Measurements from ENCODE around the gene TULP3.

The TULP3 gene

DNA sequence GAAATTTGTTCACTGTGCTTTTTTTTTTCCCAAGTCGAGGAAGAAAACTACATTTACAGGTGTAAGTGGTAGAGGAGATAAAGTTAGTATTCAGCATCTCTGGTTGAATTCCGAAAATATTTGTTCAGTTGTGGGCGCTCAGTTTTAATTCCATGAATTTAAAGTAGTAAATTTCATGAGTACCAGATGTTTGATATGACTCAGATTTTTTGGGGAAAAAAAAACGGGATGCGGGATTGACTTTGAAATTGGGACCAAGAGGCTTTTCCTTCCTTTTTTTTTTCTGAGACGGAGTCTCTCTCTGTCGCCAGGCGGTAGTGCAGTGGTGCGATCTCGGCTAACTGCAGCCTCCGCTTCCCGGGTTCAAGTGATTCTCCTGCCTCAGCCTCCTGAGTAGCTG, 1.6 kb downstream of the TULP3 start:
- H3K9me3 Mint-ChIP-seq = no peaks in the 10 kb centered on the region
- H3K27me3 Mint-ChIP-seq (ENCODE audit: low read depth, poor library complexity) = peaks cover 1% of the 10 kb centered on the region
- no peak for DNase-seq
- TF ChIP-seq, protein P1, sequence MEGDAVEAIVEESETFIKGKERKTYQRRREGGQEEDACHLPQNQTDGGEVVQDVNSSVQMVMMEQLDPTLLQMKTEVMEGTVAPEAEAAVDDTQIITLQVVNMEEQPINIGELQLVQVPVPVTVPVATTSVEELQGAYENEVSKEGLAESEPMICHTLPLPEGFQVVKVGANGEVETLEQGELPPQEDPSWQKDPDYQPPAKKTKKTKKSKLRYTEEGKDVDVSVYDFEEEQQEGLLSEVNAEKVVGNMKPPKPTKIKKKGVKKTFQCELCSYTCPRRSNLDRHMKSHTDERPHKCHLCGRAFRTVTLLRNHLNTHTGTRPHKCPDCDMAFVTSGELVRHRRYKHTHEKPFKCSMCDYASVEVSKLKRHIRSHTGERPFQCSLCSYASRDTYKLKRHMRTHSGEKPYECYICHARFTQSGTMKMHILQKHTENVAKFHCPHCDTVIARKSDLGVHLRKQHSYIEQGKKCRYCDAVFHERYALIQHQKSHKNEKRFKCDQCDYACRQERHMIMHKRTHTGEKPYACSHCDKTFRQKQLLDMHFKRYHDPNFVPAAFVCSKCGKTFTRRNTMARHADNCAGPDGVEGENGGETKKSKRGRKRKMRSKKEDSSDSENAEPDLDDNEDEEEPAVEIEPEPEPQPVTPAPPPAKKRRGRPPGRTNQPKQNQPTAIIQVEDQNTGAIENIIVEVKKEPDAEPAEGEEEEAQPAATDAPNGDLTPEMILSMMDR (IDR thresholded peaks at IDR 0.05) = no peak
- H3K4me1 Mint-ChIP-seq = peaks cover 51% of the 10 kb centered on the region
- no peak overlapping the region for H3K27ac Mint-ChIP-seq
- H3K36me3 Mint-ChIP-seq (ENCODE audit: low read depth) = peaks cover 16% of the 10 kb centered on the region
- H3K4me3 Mint-ChIP-seq = peak overlapping the region; percentile 97

DNA sequence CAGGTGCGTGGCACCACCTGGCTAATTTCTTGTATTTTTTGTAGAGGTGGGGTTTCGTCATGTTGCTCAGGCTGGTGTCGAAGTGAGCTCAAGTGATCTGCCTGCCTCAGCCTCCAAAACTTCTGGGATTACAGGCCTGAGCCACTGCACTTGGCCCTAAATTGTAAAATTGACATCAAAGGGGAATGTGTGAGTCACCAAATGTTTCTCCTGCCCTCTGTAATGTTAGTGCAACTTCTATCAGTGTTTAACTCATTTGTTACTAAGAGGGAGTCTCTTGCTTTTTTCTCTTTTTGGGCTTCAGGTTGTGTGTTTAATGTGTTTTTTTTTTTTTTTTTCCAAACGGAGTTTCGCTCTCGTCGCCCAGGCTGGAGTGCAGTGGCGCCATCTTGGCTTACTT, 2.3 kb downstream of the TULP3 start:
- Mint-ChIP-seq H3K27ac (no peak overlapping the region), H3K36me3 (ENCODE audit: low read depth) (peaks cover 9% of the 10 kb centered on the region), H3K4me3 (peak overlapping the region; percentile 68), H3K4me1 (peaks cover 51% of the 10 kb centered on the region), H3K27me3 (ENCODE audit: low read depth, poor library complexity) (no peaks in the 10 kb centered on the region), H3K9me3 (no peaks in the 10 kb centered on the region)
- no peak for DNase-seq
- TF ChIP-seq, protein P1 (IDR thresholded peaks at IDR 0.05) = no peak

DNA sequence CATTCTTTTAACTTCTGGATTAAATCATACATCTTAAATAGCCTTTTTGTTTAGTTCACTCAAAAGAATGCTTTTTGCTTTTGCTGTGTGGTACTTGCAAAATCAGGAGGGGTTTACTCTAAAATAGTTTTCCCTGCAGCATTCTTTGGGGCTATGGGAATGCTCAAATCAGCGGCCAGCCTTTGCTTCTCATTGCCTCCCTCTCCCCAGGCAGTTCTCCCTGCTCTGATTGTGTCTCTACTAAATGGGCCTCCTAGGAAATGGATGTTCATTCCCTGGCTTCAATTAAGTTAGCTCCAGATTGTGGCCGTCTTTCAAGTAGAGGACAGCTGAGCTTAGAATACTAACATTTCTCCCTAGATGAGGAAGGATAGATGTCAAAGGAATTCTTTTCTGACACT, 4.4 kb downstream of the TULP3 start:
- Mint-ChIP-seq H3K27me3 (ENCODE audit: low read depth, poor library complexity) (no peaks in the 10 kb centered on the region), H3K36me3 (ENCODE audit: low read depth) (peaks cover 7% of the 10 kb centered on the region), H3K27ac (no peak overlapping the region), H3K4me3 (no peak overlapping the region), H3K4me1 (peaks cover 38% of the 10 kb centered on the region), H3K9me3 (no peaks in the 10 kb centered on the region)
- TF ChIP-seq, protein P1 (IDR thresholded peaks at IDR 0.05) = no peak
- DNase-seq = no peak

DNA sequence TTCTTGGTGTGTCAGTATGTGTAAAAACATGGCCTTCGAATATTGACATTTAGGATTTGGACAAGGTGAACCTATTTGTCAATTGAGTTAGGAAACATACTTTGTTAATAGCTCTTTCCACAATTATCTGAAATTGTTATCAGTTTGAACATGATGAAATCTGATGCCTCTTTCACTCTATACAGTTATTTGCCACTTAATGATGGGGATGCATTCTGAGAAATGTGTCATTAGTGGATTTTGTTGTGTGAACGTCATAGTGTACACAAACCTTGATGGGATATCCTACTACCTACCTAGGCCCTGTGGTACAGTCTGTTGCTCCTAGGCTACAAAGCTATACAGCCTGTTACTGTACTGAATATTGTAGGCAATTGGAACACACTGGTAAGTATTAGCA, 4.8 kb downstream of the TULP3 start:
- H3K27ac Mint-ChIP-seq = peak overlapping the region; percentile 71
- DNase-seq = no peak
- TF ChIP-seq, protein P1 (IDR thresholded peaks at IDR 0.05) = no peak
- no peak overlapping the region for H3K4me3 Mint-ChIP-seq
- H3K36me3 Mint-ChIP-seq (ENCODE audit: low read depth) = peaks cover 11% of the 10 kb centered on the region
- H3K9me3 Mint-ChIP-seq = no peaks in the 10 kb centered on the region
- peaks cover 34% of the 10 kb centered on the region for H3K4me1 Mint-ChIP-seq
- H3K27me3 Mint-ChIP-seq (ENCODE audit: low read depth, poor library complexity) = no peaks in the 10 kb centered on the region

DNA sequence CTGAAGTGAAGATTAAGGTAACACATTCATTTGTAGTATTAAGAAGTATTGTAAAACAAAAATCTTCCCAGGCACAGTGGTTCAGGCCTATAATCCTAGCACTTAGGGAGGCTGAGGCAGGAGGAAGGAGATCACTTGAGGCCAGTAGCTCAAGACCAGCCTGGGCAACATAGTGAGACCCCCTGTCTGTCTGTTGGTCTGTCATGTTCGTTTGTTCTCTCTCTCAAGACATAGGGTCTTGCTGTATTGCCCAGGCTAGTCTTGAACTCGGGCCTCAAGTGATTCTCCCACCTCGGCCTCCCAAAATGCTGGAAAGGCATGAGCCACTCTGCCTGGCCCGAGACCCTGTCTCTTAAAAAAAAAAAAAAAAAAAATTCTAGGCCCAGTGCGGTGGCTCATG, 6.7 kb downstream of the TULP3 start:
- H3K4me3 Mint-ChIP-seq = no peak overlapping the region
- H3K9me3 Mint-ChIP-seq = no peaks in the 10 kb centered on the region
- TF ChIP-seq, protein P1 (IDR thresholded peaks at IDR 0.05) = no peak
- peaks cover 17% of the 10 kb centered on the region for H3K4me1 Mint-ChIP-seq
- H3K36me3 Mint-ChIP-seq (ENCODE audit: low read depth) = peaks cover 11% of the 10 kb centered on the region
- DNase-seq = no peak
- H3K27ac Mint-ChIP-seq = no peak overlapping the region
- H3K27me3 Mint-ChIP-seq (ENCODE audit: low read depth, poor library complexity) = no peaks in the 10 kb centered on the region

DNA sequence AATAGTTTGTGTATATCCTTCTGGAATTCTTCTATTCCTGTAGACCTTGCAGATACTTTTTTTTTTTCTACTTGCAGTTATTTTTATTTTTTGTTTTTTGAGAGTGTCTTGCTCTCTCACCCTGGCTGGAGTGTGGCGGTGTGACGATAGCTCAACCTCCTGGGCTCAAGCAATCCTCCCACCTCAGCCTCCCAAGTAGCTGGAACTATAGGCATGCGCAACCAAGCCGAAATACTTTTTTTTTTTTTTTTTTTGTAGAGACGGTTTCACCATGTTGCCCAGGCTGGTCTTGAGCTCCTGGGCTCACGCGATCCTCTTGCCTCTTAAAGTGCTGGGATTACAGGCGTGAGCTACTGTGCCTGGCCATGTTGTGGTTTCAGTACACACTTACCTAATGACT, 10.0 kb downstream of the TULP3 start:
- no peak for DNase-seq
- TF ChIP-seq, protein P1 (IDR thresholded peaks at IDR 0.05) = no peak
- Mint-ChIP-seq H3K27me3 (ENCODE audit: low read depth, poor library complexity) (no peaks in the 10 kb centered on the region), H3K4me1 (peaks cover 6% of the 10 kb centered on the region), H3K27ac (no peak overlapping the region), H3K4me3 (no peak overlapping the region), H3K9me3 (no peaks in the 10 kb centered on the region), H3K36me3 (ENCODE audit: low read depth) (peaks cover 11% of the 10 kb centered on the region)

All from nephron progenitor cell (in vitro differentiated cells).